ENCODE measurements around the gene ZNF687.

ZNF687 gene

DNA sequence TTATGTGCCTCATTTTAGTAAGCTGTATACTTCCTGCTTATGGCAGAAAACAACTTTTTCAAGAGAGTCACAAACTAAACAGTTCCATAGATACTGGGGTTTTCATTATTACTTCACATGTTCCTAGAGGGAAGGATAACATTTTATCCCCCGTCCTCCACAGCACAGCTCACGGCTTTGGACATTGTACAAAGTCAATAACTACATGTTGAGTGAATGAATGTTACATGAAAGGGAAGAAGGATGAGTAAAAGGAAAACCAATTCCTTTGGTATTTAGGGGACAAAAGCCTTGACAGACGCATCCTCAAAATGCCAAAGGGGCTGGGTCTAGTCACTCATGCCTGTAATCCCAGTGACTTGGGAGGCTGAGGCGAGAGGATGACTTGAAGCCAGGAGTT, 30.3 kb downstream of the ZNF687 start:
- no peak for DNase-seq (ENCODE audit: low read depth)

GRCh38 chr1:151312826-151313225, 30.7 kb downstream of the ZNF687 start:
- no peak for DNase-seq (ENCODE audit: low read depth)

DNA sequence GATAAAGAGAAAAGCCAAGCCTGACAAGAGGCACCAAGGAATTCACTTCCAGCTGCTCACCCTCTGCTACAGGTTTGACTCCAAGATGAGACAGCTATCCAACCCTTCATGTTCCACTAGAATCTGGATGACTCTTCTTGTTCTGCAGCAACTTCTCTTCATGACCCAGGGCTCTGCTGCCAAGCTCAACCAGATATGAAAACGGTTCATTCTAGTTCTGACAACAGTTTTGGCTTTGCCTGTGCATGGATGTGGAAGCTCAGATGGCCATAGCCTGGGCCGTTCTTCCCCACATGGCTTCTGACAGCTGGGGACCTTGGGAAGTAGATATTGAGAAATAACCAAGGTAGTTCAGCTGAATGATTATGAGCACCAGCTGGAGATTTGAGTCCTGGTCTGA, 31.4 kb downstream of the ZNF687 start:
- DNase-seq (ENCODE audit: low read depth) = no peak

DNA sequence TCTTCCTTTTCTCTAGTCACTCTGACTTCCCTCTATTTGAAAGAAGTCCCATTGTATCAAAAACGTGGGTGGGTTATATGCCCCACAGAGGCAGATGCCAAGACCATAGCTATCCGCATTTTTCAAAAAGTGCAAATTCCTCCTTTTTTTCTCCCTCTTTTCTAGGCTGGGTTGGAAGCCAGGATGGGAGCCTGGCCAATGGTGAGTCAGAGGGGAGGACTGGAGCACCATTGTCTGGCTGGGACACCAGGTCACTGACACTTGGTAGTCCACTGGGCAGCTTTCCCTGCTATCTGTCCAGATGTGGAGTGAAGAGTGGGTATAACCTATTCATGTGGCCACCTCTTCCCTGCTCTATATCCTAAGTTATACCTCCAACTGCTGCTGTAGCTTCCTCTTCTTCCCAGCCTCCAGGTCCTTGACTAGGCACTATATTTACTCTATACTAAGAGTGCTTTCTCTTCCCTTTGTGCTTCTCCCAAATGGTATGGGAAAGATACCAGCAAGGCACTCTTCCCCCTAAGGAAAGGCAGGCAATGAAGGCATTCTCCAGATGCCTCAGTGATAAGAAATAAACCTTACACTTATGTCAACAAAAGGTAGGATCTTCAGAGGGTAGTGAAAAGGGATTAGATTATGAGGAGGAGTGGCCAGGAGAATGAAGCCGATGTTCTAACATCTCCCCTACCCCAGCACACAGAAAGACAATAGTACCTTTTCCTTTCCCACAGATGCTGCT, 32.2 kb downstream of the ZNF687 start:
- DNase-seq (ENCODE audit: low read depth) = no peak

DNA sequence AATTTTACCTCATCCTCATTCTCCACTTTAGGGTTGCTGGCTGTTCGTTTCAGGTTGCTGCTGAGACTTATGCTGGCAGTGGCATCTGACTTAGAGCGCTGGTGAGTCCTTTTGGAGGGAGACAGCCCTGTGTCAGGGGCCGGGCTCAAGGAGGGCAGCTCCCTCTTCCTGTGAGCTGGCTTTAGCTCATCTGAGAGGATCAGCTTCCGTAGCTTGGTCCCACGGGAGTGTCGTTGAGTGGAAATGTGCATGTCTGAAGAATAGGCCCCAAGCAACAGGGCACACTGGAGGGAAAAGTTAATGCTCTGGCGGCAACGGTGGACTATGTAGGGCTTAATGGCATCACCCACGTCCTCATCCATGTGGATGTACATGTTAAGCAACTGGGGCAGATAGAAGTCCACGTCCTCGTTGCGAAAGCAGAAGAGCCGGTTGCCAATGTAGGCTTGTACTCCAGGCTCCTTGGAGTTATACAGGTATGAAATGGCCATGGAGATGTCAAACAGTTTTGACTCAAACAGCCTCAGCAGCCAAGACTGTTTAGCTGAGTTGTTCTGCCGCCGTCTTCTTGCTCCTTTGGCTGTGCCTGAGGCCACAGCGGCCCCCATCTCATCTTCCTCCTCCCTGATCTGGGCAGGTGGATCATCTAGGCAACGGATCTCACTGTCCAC, 33.6 kb downstream of the ZNF687 start:
- DNase-seq (ENCODE audit: low read depth) = no peak

DNA sequence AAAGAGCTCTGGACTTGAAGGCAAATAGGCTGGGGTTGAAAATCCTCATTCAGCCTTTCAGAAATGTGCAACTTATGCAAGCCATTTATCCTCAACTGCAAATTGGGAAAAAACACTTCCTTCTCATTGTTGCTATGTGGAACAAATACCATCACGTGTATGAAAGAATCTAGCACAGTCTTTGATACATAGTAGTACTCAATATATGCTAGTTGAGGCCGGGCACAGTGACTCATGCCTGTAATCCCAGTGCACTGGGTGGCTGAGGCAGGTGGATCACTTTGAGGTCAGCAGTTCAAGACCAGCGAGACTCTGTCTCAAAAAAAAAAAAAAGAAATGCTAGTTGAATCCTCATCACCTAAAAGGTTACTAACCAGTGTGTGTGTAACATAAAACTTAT, 36.9 kb downstream of the ZNF687 start:
- no peak for DNase-seq (ENCODE audit: low read depth)

GRCh38 chr1:151324390-151324930, 42.4 kb downstream of the ZNF687 start:
- DNase-seq (ENCODE audit: low read depth) = no peak

DNA sequence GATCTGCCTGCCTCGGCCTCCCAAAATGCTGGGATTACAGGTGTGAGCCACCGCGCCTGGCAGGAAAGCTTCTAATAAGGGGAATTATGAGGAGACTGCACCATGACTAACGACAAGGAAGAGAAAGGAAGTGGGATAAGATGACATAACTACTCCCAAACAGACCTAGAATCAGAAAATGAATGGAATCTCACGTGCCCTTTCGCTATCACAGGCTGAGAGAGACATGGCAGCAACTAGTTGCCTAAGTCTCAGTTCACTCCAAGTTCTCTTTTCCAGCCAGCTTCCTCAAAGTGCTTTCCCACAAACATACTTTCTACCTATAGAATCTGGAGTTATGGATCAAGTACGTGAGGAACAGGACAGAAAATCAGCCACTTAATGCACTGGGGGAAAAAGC, 43.1 kb downstream of the ZNF687 start:
- DNase-seq (ENCODE audit: low read depth) = no peak

DNA sequence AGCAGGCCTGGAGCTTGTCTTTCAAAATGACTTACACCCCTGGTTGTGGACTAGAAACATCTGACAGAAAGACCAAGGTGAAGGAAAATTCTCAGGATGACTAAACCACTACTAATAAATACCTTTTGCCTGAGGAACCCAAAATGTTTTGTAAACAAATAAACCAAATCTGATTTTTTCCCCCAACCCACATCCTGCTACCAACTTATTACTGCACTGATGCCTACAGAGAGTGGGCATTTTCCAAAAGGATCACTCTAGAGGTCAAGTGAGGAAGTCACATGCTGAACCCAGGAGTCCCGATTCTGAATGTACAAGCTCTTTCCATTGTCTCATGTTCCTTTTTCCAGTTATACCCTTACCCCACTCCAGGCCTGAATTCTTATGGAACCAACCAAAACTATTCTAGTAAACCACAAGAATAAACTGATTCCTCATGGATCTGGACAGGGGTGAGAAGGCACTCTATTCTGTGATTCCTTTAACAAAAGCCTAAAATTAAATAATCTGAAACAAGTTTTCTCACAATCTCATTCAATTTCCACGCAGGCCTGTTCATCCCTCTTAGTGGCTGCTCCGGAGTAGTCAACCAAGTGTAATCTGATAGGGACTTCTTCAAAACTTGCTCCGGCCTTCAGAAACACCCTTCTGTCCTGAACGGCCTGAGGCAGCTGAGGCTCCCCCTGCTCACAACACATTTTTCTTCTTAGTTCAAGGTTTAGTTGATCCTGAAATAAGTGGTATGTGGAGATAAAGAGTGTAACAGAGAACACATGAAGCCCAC, 43.7 kb downstream of the ZNF687 start:
- no peak for DNase-seq (ENCODE audit: low read depth)

DNA sequence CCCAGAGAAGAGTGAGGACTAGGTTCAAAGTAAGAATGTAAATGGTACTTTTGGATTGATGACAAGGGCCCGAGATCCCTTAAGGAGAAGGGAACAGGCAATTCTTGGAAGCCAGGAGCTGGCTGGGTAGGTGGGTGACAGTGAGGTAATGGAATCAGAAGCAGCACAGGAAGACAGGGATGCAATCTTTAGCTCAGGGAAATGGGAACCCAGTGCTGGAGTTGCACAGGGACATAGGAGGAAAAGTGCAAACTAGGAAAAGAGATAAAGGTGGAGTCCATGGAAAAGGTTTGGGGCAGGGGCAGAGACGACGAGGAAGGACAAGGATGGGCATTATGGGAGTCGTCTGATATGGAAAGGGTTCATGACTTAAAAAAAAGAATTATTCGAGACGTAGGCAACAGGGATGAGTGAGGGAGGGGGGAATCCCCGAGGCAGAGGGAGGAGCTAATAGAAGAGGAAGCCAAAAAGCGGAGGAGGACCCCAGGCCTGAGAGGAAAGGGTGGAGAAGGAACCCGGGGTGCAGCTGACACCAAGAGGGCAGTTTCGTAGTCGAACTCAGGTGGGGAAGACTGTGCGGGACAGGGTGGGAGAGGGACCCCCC, 44.6 kb downstream of the ZNF687 start:
- no peak for DNase-seq (ENCODE audit: low read depth)

- DNase-seq (ENCODE audit: low read depth) = peak; percentile 63
Observed at GRCh38 chr1:151327223-151327902, 45.3 kb downstream of the ZNF687 start, which contains the start of gene PI4KB. TSS of gene PI4KB (minus strand) at chr1:151327416. CDS start at chr1:151316481, 10,935 bp downstream.

- DNase-seq (ENCODE audit: low read depth) = no peak
Observed at GRCh38 chr1:151327903-151328674, 46.0 kb downstream of the ZNF687 start.

DNA sequence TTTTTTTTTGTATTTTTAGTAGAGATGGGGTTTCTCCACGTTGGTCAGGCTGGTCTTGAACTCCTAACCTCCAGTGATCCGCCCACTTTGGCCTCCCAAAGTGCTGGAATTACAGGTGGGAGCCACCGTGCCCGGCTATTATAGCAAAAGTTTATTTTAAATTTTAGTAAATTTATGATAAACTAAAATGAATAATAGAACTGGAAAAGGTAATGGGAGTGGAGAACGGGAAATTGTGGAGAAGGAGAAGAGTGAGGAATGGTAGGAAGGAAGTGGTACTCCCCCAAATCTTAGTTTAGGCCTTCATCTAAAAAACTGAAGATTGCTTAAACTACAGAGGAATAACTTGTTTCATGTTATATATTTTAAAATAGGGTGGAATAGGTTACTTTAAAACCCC, 52.7 kb downstream of the ZNF687 start:
- no peak for DNase-seq (ENCODE audit: low read depth)

- no peak for DNase-seq (ENCODE audit: low read depth)
Observed at GRCh38 chr1:151336556-151336955, 54.5 kb downstream of the ZNF687 start.

- no peak for DNase-seq (ENCODE audit: low read depth)
Observed at GRCh38 chr1:151340870-151341754, 59.0 kb downstream of the ZNF687 start.
